ENCODE measurements around the gene CASK.

- TF ChIP-seq POLR2AphosphoS5 (IDR thresholded peaks at IDR 0.05; ENCODE audit: borderline replicate concordance, low read depth, low read length) (no peak), EZH2 (IDR thresholded peaks at IDR 0.05) (no peak)
Observed at GRCh38 chrX:41781500-41781899, 141.9 kb downstream of the CASK start.
